ENCODE data around the gene ITGA2B. TPM values are rescaled to one million over a fixed set of nuclear protein-coding genes. Genes with fewer than 3 reads are reported as not detected.
A peak's percentile ranks its signal among the peaks of the same experiment; 100 is the strongest.
"Not testable (repeated sequence)": the region's sequence is repeated elsewhere in the genome, so short reads cannot be mapped to it uniquely, and the experiment has no call there.

ITGA2B gene
- polyA plus RNA-seq, 1 donor (not counting 4 experiments of a cell fraction or from before 2014, with no cell fraction given), result not detected

DNA sequence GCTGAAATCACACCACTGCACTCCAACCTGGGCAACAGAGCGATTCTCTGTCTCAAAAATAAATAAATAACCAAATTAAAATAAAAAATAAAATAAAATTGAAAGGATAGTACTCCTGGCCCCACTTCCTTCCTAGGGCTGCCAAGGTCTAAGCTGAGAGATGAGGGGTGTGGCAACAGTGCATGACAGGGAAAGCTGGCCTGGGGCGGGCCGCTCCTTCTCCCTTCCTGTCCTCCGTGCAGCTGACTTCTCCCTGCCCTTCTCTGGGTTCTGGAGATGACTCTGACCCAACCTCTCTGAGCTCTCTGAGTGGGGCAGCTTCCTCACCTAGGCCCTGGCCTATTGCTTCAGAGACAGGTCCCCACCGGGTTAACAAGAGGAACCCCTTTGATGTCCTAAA lies 56.1 kb downstream of the ITGA2B start:
- Histone ChIP-seq H3K4me1 (ENCODE audit: control insufficient read depth, extremely low read depth, insufficient read depth, low read length) (no peaks in the 10 kb centered on the region), H3K79me2 (ENCODE audit: control insufficient read depth, insufficient read depth, low read length) (no peaks in the 10 kb centered on the region), H3K36me3 (ENCODE audit: control insufficient read depth in 2 of 2, extremely low read depth in 1 of 2, insufficient read depth in 2 of 2, low read length in 2 of 2) (no peaks in the 10 kb centered on the region), H4K20me1 (ENCODE audit: control insufficient read depth, extremely low read depth, insufficient read depth, low read length) (no peaks in the 10 kb centered on the region), H3K27ac (ENCODE audit: control insufficient read depth, insufficient read depth, low read length) (no peak overlapping the region), H3K9me3 (ENCODE audit: control insufficient read depth, low read depth, low read length) (no peaks in the 10 kb centered on the region), H3K9ac (ENCODE audit: control insufficient read depth, extremely low read depth, insufficient read depth, low read length) (no peak overlapping the region), H3K9me1 (ENCODE audit: control insufficient read depth, extremely low read depth, insufficient read depth, low read length) (no peaks in the 10 kb centered on the region), H3K4me3 (ENCODE audit: control insufficient read depth in 2 of 3, extremely low read depth in 1 of 3, insufficient read depth in 2 of 3, low read depth in 1 of 3, low read length in 3 of 3) (no peak overlapping the region), H3K27me3 (ENCODE audit: control insufficient read depth, extremely low read depth, insufficient read depth, low read length) (no peaks in the 10 kb centered on the region), H3K4me2 (ENCODE audit: control insufficient read depth, extremely low read depth, insufficient read depth, low read depth, low read length) (no peak overlapping the region), H2AFZ (ENCODE audit: control insufficient read depth, low read length) (no peak overlapping the region)
- no peak for FAIRE-seq
- no peak for DNase-seq (ENCODE audit: low read depth, low spot score)
- dilution Hi-C loops (cut with MboI; ENCODE audit: extremely low pct_ligation_motif_present, low sequenced_read_pairs), result no loop called here
- TF ChIP-seq, protein P1, sequence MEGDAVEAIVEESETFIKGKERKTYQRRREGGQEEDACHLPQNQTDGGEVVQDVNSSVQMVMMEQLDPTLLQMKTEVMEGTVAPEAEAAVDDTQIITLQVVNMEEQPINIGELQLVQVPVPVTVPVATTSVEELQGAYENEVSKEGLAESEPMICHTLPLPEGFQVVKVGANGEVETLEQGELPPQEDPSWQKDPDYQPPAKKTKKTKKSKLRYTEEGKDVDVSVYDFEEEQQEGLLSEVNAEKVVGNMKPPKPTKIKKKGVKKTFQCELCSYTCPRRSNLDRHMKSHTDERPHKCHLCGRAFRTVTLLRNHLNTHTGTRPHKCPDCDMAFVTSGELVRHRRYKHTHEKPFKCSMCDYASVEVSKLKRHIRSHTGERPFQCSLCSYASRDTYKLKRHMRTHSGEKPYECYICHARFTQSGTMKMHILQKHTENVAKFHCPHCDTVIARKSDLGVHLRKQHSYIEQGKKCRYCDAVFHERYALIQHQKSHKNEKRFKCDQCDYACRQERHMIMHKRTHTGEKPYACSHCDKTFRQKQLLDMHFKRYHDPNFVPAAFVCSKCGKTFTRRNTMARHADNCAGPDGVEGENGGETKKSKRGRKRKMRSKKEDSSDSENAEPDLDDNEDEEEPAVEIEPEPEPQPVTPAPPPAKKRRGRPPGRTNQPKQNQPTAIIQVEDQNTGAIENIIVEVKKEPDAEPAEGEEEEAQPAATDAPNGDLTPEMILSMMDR (optimal IDR thresholded peaks at IDR 0.05 in 1 of 3, IDR thresholded peaks at IDR 0.05 in 1 of 3, conservative IDR thresholded peaks at IDR 0.05 in 1 of 3; ENCODE audit: extremely low read depth in 1 of 3, insufficient read depth in 2 of 3, low read length in 3 of 3), result no peak
- TF ChIP-seq EZH2 (IDR thresholded peaks at IDR 0.05; ENCODE audit: low read length), result no peak

DNA sequence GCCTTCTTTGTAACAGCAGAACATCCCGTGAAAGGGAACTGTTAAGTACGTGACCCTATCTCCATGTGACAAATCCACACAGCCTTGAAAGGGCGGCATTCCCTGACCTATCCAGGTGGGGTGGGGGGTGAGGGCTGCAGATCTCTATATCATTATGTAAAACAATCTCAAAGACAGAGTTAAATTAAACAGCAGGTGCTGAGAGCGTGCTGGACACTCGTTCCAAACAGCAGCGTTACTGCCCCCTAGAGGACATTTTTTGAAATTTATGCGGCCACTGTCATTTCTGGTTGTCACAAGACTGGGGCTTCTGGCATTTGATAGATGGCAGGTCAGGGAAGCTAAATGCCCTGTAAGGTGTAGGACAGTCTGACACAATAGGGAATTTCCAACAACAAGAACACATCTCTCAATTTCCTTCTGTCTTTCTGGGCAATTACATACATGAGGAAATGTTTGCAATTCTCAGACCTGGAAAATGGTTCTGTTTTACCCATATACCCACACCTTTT lies 58.1 kb downstream of the ITGA2B start:
- H4K20me1 ChIP-seq (ENCODE audit: control insufficient read depth, extremely low read depth, insufficient read depth, low read length), result no peaks in the 10 kb centered on the region
- no peak overlapping the region for H3K27ac ChIP-seq (ENCODE audit: control insufficient read depth, insufficient read depth, low read length)
- H3K9me1 ChIP-seq (ENCODE audit: control insufficient read depth, extremely low read depth, insufficient read depth, low read length), result no peaks in the 10 kb centered on the region
- no peak overlapping the region for H3K4me3 ChIP-seq (ENCODE audit: control insufficient read depth in 2 of 3, extremely low read depth in 1 of 3, insufficient read depth in 2 of 3, low read depth in 1 of 3, low read length in 3 of 3)
- DNase-seq (ENCODE audit: low read depth, low spot score), result no peak
- no peak for TF ChIP-seq EZH2 (IDR thresholded peaks at IDR 0.05; ENCODE audit: low read length)
- TF ChIP-seq, protein P1 (optimal IDR thresholded peaks at IDR 0.05 in 1 of 3, IDR thresholded peaks at IDR 0.05 in 1 of 3, conservative IDR thresholded peaks at IDR 0.05 in 1 of 3; ENCODE audit: extremely low read depth in 1 of 3, insufficient read depth in 2 of 3, low read length in 3 of 3), result peak; percentile 74 to 86 (median 80)
- H3K4me1 ChIP-seq (ENCODE audit: control insufficient read depth, extremely low read depth, insufficient read depth, low read length), result no peaks in the 10 kb centered on the region
- no peaks in the 10 kb centered on the region for H3K36me3 ChIP-seq (ENCODE audit: control insufficient read depth in 2 of 2, extremely low read depth in 1 of 2, insufficient read depth in 2 of 2, low read length in 2 of 2)
- FAIRE-seq, result peak; percentile 66
- H3K27me3 ChIP-seq (ENCODE audit: control insufficient read depth, extremely low read depth, insufficient read depth, low read length), result no peaks in the 10 kb centered on the region
- H3K9ac ChIP-seq (ENCODE audit: control insufficient read depth, extremely low read depth, insufficient read depth, low read length), result no peak overlapping the region
- H3K79me2 ChIP-seq (ENCODE audit: control insufficient read depth, insufficient read depth, low read length), result no peaks in the 10 kb centered on the region
- H2AFZ ChIP-seq (ENCODE audit: control insufficient read depth, low read length), result no peak overlapping the region
- H3K9me3 ChIP-seq (ENCODE audit: control insufficient read depth, low read depth, low read length), result no peaks in the 10 kb centered on the region
- dilution Hi-C loops (cut with MboI; ENCODE audit: extremely low pct_ligation_motif_present, low sequenced_read_pairs), result no loop called here
- H3K4me2 ChIP-seq (ENCODE audit: control insufficient read depth, extremely low read depth, insufficient read depth, low read depth, low read length), result no peak overlapping the region

DNA sequence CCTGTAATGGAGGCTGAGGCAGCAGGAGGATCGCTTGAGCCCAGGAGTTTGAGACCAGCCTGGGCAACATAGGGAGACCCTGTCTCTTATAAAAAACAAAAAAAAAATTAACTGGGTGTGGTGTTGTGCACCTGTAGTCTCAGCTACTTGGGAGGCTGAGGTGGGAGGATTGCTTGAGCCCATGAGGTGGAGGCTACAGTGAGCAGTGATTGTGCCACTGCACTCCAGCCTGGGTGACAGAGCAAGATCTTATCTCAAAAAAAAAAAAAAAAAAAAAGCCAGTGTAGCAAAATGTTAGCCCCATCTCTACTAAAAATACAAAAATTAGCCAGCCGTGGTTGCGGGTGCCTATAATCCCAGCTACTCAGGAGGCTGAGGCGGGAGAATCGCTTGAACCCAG lies 59.2 kb downstream of the ITGA2B start:
- H3K79me2 ChIP-seq (ENCODE audit: control insufficient read depth, insufficient read depth, low read length); H4K20me1 ChIP-seq (ENCODE audit: control insufficient read depth, extremely low read depth, insufficient read depth, low read length); H3K9me3 ChIP-seq (ENCODE audit: control insufficient read depth, low read depth, low read length); H3K27me3 ChIP-seq (ENCODE audit: control insufficient read depth, extremely low read depth, insufficient read depth, low read length); H2AFZ ChIP-seq (ENCODE audit: control insufficient read depth, low read length); H3K27ac ChIP-seq (ENCODE audit: control insufficient read depth, insufficient read depth, low read length); H3K4me1 ChIP-seq (ENCODE audit: control insufficient read depth, extremely low read depth, insufficient read depth, low read length); H3K9me1 ChIP-seq (ENCODE audit: control insufficient read depth, extremely low read depth, insufficient read depth, low read length); H3K9ac ChIP-seq (ENCODE audit: control insufficient read depth, extremely low read depth, insufficient read depth, low read length); H3K4me2 ChIP-seq (ENCODE audit: control insufficient read depth, extremely low read depth, insufficient read depth, low read depth, low read length); FAIRE-seq; dilution Hi-C loops (cut with MboI; ENCODE audit: extremely low pct_ligation_motif_present, low sequenced_read_pairs); DNase-seq (ENCODE audit: low read depth, low spot score); H3K36me3 ChIP-seq (ENCODE audit: control insufficient read depth in 2 of 2, extremely low read depth in 1 of 2, insufficient read depth in 2 of 2, low read length in 2 of 2); H3K4me3 ChIP-seq (ENCODE audit: control insufficient read depth in 2 of 3, extremely low read depth in 1 of 3, insufficient read depth in 2 of 3, low read depth in 1 of 3, low read length in 3 of 3): not testable (repeated sequence)

DNA sequence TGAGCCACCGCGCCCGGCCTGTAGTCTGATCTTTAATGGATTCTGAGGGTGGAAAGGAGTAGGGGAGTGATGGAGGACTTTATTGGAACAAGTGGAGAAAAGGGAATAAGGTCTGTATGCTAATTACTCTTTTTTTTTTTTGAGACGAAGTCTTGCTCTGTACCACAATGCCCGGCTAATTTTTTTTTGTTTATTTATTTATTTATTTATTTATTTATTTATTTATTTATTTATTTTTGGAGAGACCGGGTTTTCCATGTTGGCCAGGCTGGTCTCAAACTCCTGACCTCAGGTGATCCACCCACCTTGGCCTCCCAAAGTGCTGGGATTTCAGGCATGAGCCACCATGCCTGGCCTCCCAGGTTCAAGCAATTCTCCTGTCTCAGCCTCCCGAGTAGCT lies 59.9 kb downstream of the ITGA2B start:
- DNase-seq (ENCODE audit: low read depth, low spot score); H3K27ac ChIP-seq (ENCODE audit: control insufficient read depth, insufficient read depth, low read length); H3K36me3 ChIP-seq (ENCODE audit: control insufficient read depth in 2 of 2, extremely low read depth in 1 of 2, insufficient read depth in 2 of 2, low read length in 2 of 2); H3K9ac ChIP-seq (ENCODE audit: control insufficient read depth, extremely low read depth, insufficient read depth, low read length); H3K4me1 ChIP-seq (ENCODE audit: control insufficient read depth, extremely low read depth, insufficient read depth, low read length); H3K9me3 ChIP-seq (ENCODE audit: control insufficient read depth, low read depth, low read length); H3K9me1 ChIP-seq (ENCODE audit: control insufficient read depth, extremely low read depth, insufficient read depth, low read length); H3K79me2 ChIP-seq (ENCODE audit: control insufficient read depth, insufficient read depth, low read length); H3K4me3 ChIP-seq (ENCODE audit: control insufficient read depth in 2 of 3, extremely low read depth in 1 of 3, insufficient read depth in 2 of 3, low read depth in 1 of 3, low read length in 3 of 3); H3K4me2 ChIP-seq (ENCODE audit: control insufficient read depth, extremely low read depth, insufficient read depth, low read depth, low read length); H3K27me3 ChIP-seq (ENCODE audit: control insufficient read depth, extremely low read depth, insufficient read depth, low read length); dilution Hi-C loops (cut with MboI; ENCODE audit: extremely low pct_ligation_motif_present, low sequenced_read_pairs); H4K20me1 ChIP-seq (ENCODE audit: control insufficient read depth, extremely low read depth, insufficient read depth, low read length); FAIRE-seq; H2AFZ ChIP-seq (ENCODE audit: control insufficient read depth, low read length): not testable (repeated sequence)
